B cell (primary cell): Measurements from ENCODE around the gene PBX2.

Experiments
- EZH2 ChIP-seq: IDR thresholded peaks from 2 replicates; pipeline ENCODE4 v1.6.1; 2012; ENCODE audit warnings: borderline replicate concordance, low read depth, mild to moderate bottlenecking, moderate library complexity, low read length; ENCODE audit not compliant: insufficient read depth, poor library complexity, severe bottlenecking
- TF ChIP-seq, protein P1 (sequence below): fragments of 200-600 bp; IDR thresholded peaks from one replicate; pipeline ENCODE4 v1.8.0; 2022; ENCODE audit warnings: antibody characterized with exemption, mild to moderate bottlenecking

DNA sequence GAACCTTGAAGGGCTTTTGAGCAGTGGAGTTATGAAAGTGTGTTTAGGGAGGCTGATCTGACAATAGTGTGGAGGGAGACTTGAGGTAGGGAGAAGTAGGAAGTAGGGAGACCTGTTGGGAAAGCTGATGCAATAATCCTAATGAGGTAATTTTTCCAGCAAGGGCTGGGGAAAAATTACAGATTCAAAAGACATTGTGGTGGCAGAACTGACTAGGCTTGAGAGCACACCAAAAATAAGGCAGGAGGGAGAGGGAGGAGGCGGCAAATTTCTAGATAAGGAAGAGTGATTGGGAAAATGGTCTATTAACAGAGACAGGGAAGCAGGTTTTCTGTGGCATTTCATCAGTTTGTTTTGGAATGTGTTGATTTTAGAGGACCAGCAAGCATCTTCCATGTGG lies 43.7 kb downstream of the PBX2 start:
- TF ChIP-seq, protein P1, sequence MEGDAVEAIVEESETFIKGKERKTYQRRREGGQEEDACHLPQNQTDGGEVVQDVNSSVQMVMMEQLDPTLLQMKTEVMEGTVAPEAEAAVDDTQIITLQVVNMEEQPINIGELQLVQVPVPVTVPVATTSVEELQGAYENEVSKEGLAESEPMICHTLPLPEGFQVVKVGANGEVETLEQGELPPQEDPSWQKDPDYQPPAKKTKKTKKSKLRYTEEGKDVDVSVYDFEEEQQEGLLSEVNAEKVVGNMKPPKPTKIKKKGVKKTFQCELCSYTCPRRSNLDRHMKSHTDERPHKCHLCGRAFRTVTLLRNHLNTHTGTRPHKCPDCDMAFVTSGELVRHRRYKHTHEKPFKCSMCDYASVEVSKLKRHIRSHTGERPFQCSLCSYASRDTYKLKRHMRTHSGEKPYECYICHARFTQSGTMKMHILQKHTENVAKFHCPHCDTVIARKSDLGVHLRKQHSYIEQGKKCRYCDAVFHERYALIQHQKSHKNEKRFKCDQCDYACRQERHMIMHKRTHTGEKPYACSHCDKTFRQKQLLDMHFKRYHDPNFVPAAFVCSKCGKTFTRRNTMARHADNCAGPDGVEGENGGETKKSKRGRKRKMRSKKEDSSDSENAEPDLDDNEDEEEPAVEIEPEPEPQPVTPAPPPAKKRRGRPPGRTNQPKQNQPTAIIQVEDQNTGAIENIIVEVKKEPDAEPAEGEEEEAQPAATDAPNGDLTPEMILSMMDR: no peak
- no peak for TF ChIP-seq EZH2
